Tibial nerve (tissue), 4 donors: ENCODE measurements around the gene TIPRL. TPM values are rescaled to one million over a fixed set of nuclear protein-coding genes. Genes with fewer than 3 reads are reported as not detected.

Source experiments
- DNase-seq, 2 donors: peaks; one replicate each; pipeline ENCODE4 v3.0.0-alpha.2; 2019; ENCODE audit warnings: low spot score in 2 of 2
- H3K27ac ChIP-seq, 4 donors: fragments of 200-600 bp; sonication (generic) in 3 of 4; one replicate each; pipeline ENCODE4 v1.5.1; 2017 to 2019; ENCODE audit warnings: mild to moderate bottlenecking in 1 of 4
- H3K27me3 ChIP-seq, 2 donors: fragments of 200-600 bp; sonication (generic) in 1 of 2; one replicate each; pipeline versions ENCODE4 v1.5.1 to v1.6.0; 2017 to 2019
- H3K36me3 ChIP-seq, 3 donors: fragments of 200-600 bp; sonication (generic); one replicate each; pipeline ENCODE4 v1.5.1; 2018 to 2019
- H3K4me1 ChIP-seq, 4 donors: fragments of 200-600 bp; sonication (generic) in 3 of 4; one replicate each; pipeline ENCODE4 v1.5.1; 2017 to 2019
- H3K4me3 ChIP-seq, 4 donors: fragments of 200-600 bp; sonication (generic) in 3 of 4; one replicate each; pipeline ENCODE4 v1.5.1; 2017 to 2019; ENCODE audit warnings: mild to moderate bottlenecking in 1 of 4, moderate library complexity in 1 of 4
- H3K9me3 ChIP-seq, 4 donors: fragments of 200-600 bp; sonication (generic) in 3 of 4; one replicate each; pipeline ENCODE4 v1.5.1; 2017 to 2019
- EP300 ChIP-seq, 2 donors: sonication (generic); formaldehyde crosslinking; IDR thresholded peaks; one replicate each; pipeline ENCODE4 v1.6.1; 2017; ENCODE audit warnings: antibody characterized with exemption in 2 of 2, mild to moderate bottlenecking in 1 of 2
- POLR2A ChIP-seq, 2 donors: fragments of 450-650 bp; IDR thresholded peaks; one replicate each; pipeline ENCODE4 v1.6.1; 2017; ENCODE audit warnings: antibody characterized with exemption in 2 of 2, mild to moderate bottlenecking in 2 of 2, moderate library complexity in 2 of 2
- WGBS, 2 donors: methylation state at CpG; one replicate each; pipeline ENCODE4 v1.1.5; 2018; 5-methylcytosine and 5-hydroxymethylcytosine counted together
- total RNA-seq, 4 donors: library from RNA; depleted of rRNA; stranded (reverse); fragments of >200 nt; gene quantifications; one replicate each; pipeline ENCODE4 v1.1.0, GENCODE V29; 2016
- TF ChIP-seq, protein P1 (sequence below), 5 experiments: fragments of 200-600 bp in 3 of 5; fragments of 450-650 bp in 2 of 5; sonication (generic) in 3 of 5; IDR thresholded peaks; one replicate each; pipeline ENCODE4 v1.5.1; 2016 to 2019; ENCODE audit warnings: antibody characterized with exemption in 5 of 5, mild to moderate bottlenecking in 3 of 5, moderate library complexity in 2 of 5

The TIPRL gene
- total RNA-seq, 4 donors from 2014 or later, result 16.5 to 25.3 (median 20.6) TPM

DNA sequence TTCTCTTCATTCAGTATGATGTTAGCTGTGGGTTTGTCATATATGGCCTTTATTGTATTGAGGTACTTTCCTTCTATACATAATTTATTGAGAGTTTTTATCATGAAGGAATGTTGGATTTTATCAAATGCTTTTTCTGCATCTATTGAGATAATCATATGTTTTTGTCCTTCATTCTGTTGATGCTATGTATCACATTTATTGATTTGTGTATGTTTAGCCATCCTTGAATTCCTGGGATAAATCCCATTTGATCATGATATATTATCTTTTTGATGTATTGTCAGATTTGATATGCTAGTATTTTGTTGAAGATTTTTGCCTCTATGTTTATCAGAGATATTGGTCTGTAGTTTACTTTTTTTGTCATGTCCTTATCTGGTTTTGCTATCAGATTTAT is 21.1 kb upstream of the TIPRL start:
- Histone ChIP-seq H3K36me3 (no peaks in the 10 kb centered on the region), H3K27me3 (no peaks in the 10 kb centered on the region), H3K4me1 (no peaks in the 10 kb centered on the region), H3K27ac (no peak overlapping the region), H3K9me3 (peaks cover 0 to 38% (median 8%) of the 10 kb centered on the region in 4 donors), H3K4me3 (no peak overlapping the region)
- no peak for DNase-seq
- TF ChIP-seq POLR2A (IDR thresholded peaks at IDR 0.05) (no peak), EP300 (IDR thresholded peaks at IDR 0.05) (no peak)
- TF ChIP-seq, protein P1, sequence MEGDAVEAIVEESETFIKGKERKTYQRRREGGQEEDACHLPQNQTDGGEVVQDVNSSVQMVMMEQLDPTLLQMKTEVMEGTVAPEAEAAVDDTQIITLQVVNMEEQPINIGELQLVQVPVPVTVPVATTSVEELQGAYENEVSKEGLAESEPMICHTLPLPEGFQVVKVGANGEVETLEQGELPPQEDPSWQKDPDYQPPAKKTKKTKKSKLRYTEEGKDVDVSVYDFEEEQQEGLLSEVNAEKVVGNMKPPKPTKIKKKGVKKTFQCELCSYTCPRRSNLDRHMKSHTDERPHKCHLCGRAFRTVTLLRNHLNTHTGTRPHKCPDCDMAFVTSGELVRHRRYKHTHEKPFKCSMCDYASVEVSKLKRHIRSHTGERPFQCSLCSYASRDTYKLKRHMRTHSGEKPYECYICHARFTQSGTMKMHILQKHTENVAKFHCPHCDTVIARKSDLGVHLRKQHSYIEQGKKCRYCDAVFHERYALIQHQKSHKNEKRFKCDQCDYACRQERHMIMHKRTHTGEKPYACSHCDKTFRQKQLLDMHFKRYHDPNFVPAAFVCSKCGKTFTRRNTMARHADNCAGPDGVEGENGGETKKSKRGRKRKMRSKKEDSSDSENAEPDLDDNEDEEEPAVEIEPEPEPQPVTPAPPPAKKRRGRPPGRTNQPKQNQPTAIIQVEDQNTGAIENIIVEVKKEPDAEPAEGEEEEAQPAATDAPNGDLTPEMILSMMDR (IDR thresholded peaks at IDR 0.05), result no peak

- no peak overlapping the region for H3K27ac ChIP-seq
- H3K27me3 ChIP-seq, result no peaks in the 10 kb centered on the region
- no peak overlapping the region for H3K4me3 ChIP-seq
- H3K36me3 ChIP-seq, result no peaks in the 10 kb centered on the region
- no peak for TF ChIP-seq EP300 (IDR thresholded peaks at IDR 0.05)
- TF ChIP-seq, protein P1 (IDR thresholded peaks at IDR 0.05), result no peak
- no peak for TF ChIP-seq POLR2A (IDR thresholded peaks at IDR 0.05)
- no peak for DNase-seq
- peaks cover 0 to 38% (median 8%) of the 10 kb centered on the region in 4 donors for H3K9me3 ChIP-seq
- 50 to 59% methylated on average over 1 of the region's 1 CpG for WGBS, 2 donors
- no peaks in the 10 kb centered on the region for H3K4me1 ChIP-seq
These were observed 19.5 kb upstream of the TIPRL start for GRCh38 chr1:168159251-168159650.

GRCh38 chr1:168159979-168160378 is 18.8 kb upstream of the TIPRL start:
- Histone ChIP-seq H3K4me1 (no peaks in the 10 kb centered on the region), H3K4me3 (no peak overlapping the region), H3K27me3 (no peaks in the 10 kb centered on the region), H3K36me3 (no peaks in the 10 kb centered on the region), H3K9me3 (peaks cover 0 to 38% (median 8%) of the 10 kb centered on the region in 4 donors), H3K27ac (no peak overlapping the region)
- no peak for TF ChIP-seq POLR2A (IDR thresholded peaks at IDR 0.05)
- no peak for TF ChIP-seq EP300 (IDR thresholded peaks at IDR 0.05)
- TF ChIP-seq, protein P1 (IDR thresholded peaks at IDR 0.05), result no peak
- DNase-seq, result no peak
- 94% methylated on average over 1 of the region's 1 CpG for WGBS, 2 donors

GRCh38 chr1:168161459-168161858 is 17.3 kb upstream of the TIPRL start:
- Histone ChIP-seq H3K27ac (no peak overlapping the region), H3K4me1 (no peaks in the 10 kb centered on the region), H3K36me3 (no peaks in the 10 kb centered on the region), H3K9me3 (peaks cover 0 to 36% (median 8%) of the 10 kb centered on the region in 4 donors), H3K4me3 (no peak overlapping the region), H3K27me3 (no peaks in the 10 kb centered on the region)
- 24 to 42% methylated on average over 2 of the region's 2 CpGs for WGBS, 2 donors
- TF ChIP-seq EP300 (IDR thresholded peaks at IDR 0.05) (no peak), POLR2A (IDR thresholded peaks at IDR 0.05) (no peak)
- TF ChIP-seq, protein P1 (IDR thresholded peaks at IDR 0.05), result no peak
- DNase-seq, result no peak

- H3K4me3 ChIP-seq, result no peak overlapping the region
- 60 to 73% methylated on average over 3 of the region's 3 CpGs for WGBS, 2 donors
- H3K9me3 ChIP-seq, result peaks cover 0 to 16% (median 5%) of the 10 kb centered on the region in 4 donors
- no peaks in the 10 kb centered on the region for H3K36me3 ChIP-seq
- DNase-seq, result no peak
- H3K27ac ChIP-seq, result no peak overlapping the region
- TF ChIP-seq POLR2A (IDR thresholded peaks at IDR 0.05) (no peak), EP300 (IDR thresholded peaks at IDR 0.05) (no peak)
- no peaks in the 10 kb centered on the region for H3K4me1 ChIP-seq
- no peaks in the 10 kb centered on the region for H3K27me3 ChIP-seq
These were observed 15.1 kb upstream of the TIPRL start for GRCh38 chr1:168163670-168164069.

DNA sequence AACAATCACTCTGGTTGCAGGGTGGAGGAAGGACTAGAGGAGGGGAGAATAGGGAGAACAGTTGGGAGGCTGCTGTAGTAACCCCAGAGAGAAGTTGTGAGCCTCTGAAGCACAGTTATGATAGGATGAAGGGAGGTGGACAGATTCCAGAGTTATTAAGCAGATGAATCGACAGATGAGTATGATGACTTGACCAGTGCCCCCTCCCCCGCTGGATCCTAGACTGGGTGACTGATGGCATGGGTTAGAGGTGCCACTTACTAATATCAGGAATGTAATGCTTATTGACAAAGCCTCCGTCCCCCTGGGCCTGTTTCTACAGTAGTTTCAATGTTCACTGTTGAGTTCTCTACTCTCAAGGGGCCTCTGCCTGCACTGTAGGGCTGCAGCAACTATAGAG is 14.0 kb upstream of the TIPRL start:
- 84 to 90% methylated on average over 3 of the region's 3 CpGs for WGBS, 2 donors
- DNase-seq, result no peak
- Histone ChIP-seq H3K4me1 (no peaks in the 10 kb centered on the region), H3K27me3 (no peaks in the 10 kb centered on the region), H3K4me3 (no peak overlapping the region), H3K9me3 (peaks cover 0 to 8% (median 4%) of the 10 kb centered on the region in 4 donors), H3K36me3 (no peaks in the 10 kb centered on the region), H3K27ac (no peak overlapping the region)
- TF ChIP-seq, protein P1 (IDR thresholded peaks at IDR 0.05), result no peak
- TF ChIP-seq EP300 (IDR thresholded peaks at IDR 0.05), result no peak
- no peak for TF ChIP-seq POLR2A (IDR thresholded peaks at IDR 0.05)
